ENCODE results near the gene OPTN.

Gene OPTN

DNA sequence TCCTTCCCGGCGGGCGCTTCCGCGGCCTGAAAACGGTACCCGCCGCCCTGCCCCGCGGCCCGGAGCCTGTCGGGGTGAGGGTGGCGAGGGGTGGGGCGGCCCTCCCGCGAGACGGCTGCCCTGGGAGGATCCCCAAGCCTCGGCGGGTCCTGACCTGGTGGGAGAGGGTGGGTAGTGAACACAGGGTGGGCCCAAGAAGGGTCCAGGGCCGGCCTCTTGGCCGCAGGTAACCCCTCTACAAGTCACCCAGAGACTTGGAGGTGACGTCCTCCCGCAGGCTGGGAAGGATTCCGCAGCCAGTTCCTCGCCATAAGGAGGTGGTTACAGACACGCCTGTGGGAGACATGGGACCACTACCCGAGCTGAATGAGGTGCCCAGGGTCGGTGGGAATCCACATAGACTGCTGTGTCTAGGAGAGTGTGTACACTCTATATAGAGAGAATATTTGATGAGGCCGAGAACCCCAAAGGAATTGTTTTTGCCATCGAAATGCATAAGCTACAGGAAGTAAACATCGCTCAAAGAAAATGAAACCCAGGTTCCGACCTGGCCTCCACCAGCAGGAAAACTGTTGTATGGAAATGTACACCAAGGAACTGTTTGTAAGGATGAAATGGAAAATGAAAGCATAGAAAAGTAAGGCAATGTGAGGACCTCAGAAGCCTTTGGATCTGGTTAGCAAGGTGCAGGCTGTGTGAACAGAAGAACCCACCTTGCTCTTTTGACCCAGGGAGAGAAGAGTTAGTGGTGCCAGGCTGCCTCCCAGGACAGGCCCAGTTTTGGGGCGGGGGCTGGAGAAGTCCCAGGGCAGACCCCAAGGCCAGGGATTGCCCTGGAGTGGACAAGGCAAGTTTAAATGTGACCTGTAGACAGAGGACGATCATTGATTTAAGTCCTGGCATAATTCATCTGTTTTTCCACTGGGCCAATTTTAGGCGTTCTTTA, 659 bp downstream of the OPTN start:
- TF ChIP-seq, protein P1, sequence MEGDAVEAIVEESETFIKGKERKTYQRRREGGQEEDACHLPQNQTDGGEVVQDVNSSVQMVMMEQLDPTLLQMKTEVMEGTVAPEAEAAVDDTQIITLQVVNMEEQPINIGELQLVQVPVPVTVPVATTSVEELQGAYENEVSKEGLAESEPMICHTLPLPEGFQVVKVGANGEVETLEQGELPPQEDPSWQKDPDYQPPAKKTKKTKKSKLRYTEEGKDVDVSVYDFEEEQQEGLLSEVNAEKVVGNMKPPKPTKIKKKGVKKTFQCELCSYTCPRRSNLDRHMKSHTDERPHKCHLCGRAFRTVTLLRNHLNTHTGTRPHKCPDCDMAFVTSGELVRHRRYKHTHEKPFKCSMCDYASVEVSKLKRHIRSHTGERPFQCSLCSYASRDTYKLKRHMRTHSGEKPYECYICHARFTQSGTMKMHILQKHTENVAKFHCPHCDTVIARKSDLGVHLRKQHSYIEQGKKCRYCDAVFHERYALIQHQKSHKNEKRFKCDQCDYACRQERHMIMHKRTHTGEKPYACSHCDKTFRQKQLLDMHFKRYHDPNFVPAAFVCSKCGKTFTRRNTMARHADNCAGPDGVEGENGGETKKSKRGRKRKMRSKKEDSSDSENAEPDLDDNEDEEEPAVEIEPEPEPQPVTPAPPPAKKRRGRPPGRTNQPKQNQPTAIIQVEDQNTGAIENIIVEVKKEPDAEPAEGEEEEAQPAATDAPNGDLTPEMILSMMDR (IDR thresholded peaks at IDR 0.05) = no peak
- H3K36me3 ChIP-seq = no peaks in the 10 kb centered on the region
- H3K4me3 ChIP-seq (ENCODE audit: low read depth in 1 of 2, low read length in 1 of 2) = peak overlapping the region; percentile 12 to 60
- H3K27ac ChIP-seq = no peak overlapping the region
- no peaks in the 10 kb centered on the region for H3K9me3 ChIP-seq
- peaks cover 9 to 20% of the 10 kb centered on the region in 2 experiments for H3K4me1 ChIP-seq (ENCODE audit: control insufficient read depth in 1 of 2, insufficient read depth in 1 of 2, low read depth in 1 of 2, low read length in 1 of 2)
- H3K27me3 ChIP-seq = peaks cover 62% of the 10 kb centered on the region

DNA sequence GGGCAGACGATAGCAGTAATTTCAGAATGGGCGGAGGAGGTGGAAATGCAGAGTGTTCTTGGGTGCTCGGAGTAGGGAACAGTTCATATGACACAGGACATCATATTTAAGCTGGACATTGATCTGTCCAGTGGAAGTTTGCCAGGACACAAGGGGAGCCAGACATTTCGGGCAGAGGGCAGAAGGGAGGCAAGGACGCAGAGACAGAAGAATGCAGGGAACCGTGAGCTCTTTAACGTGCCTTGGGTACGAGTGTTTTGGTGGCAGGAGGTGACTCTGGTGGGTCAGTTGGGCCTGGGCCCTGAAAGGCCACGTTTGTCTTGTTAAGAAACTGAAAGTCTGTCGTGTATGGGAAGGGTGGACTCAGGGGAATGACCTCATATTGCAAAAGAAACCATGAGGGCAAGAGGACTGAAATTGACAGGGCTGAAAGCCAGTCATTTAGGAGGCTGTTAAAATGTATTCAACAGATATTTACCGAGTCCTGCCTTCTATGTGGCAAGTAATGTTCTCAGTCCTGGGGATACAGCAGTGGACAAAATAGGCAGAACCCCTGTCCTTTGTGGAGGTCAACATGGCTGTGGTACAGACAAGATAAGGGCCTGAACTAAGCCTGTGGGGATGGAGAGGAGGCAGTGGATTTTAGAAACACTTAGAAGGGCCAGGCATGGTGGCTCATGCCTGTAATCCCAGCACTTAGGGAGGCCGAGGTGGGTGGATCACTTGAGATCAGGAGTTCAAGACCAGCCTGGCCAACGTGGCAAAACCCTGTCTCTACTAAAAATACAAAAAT, 2.2 kb downstream of the OPTN start:
- TF ChIP-seq, protein P1 (IDR thresholded peaks at IDR 0.05) = no peak
- H3K4me3 ChIP-seq (ENCODE audit: low read depth in 1 of 2, low read length in 1 of 2) = no peak overlapping the region

DNA sequence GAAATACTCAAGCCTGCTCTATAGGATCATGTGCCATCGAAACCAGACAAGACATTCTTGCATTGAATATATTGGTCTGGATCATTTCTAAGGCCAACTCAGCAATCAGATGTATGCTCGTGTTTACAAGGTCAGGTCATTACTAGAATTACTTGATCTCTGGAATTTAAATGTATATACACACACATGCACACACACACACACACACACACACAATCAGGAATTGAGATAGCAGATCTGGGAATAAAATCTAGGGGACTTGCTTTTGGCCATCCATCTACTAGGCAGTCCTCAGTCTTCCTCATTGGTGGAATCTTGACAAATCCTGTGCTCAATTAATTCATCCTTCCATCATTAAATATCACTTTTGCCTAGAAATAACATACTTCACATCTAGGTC, 3.6 kb downstream of the OPTN start:
- TF ChIP-seq, protein P1 (IDR thresholded peaks at IDR 0.05) = no peak
- Histone ChIP-seq H3K27ac (no peak overlapping the region), H3K4me3 (ENCODE audit: low read depth in 1 of 2, low read length in 1 of 2) (no peak overlapping the region), H3K9me3 (no peaks in the 10 kb centered on the region), H3K36me3 (no peaks in the 10 kb centered on the region), H3K4me1 (ENCODE audit: control insufficient read depth in 1 of 2, insufficient read depth in 1 of 2, low read depth in 1 of 2, low read length in 1 of 2) (peaks cover 9 to 20% of the 10 kb centered on the region in 2 experiments), H3K27me3 (peaks cover 41% of the 10 kb centered on the region)

More for the DNA sequence above, 2.2 kb downstream of the OPTN start:
- Histone ChIP-seq H3K36me3 (no peaks in the 10 kb centered on the region), H3K27ac (no peak overlapping the region), H3K4me1 (ENCODE audit: control insufficient read depth in 1 of 2, insufficient read depth in 1 of 2, low read depth in 1 of 2, low read length in 1 of 2) (peaks cover 9 to 20% of the 10 kb centered on the region in 2 experiments), H3K9me3 (no peaks in the 10 kb centered on the region), H3K27me3 (peaks cover 55% of the 10 kb centered on the region)

- Histone ChIP-seq H3K4me3 (ENCODE audit: low read depth in 1 of 2, low read length in 1 of 2) (no peak overlapping the region), H3K27me3 (peaks cover 30% of the 10 kb centered on the region), H3K9me3 (no peaks in the 10 kb centered on the region), H3K4me1 (ENCODE audit: control insufficient read depth in 1 of 2, insufficient read depth in 1 of 2, low read depth in 1 of 2, low read length in 1 of 2) (peaks cover 5 to 14% of the 10 kb centered on the region in 2 experiments), H3K36me3 (no peaks in the 10 kb centered on the region), H3K27ac (no peak overlapping the region)
- TF ChIP-seq, protein P1 (IDR thresholded peaks at IDR 0.05) = no peak
Observed at GRCh38 chr10:13104697-13105096, 4.7 kb downstream of the OPTN start.

- Histone ChIP-seq H3K9me3 (no peaks in the 10 kb centered on the region), H3K36me3 (no peaks in the 10 kb centered on the region), H3K27ac (no peak overlapping the region), H3K4me3 (ENCODE audit: low read depth in 1 of 2, low read length in 1 of 2) (no peak overlapping the region), H3K27me3 (peaks cover 25% of the 10 kb centered on the region), H3K4me1 (ENCODE audit: control insufficient read depth in 1 of 2, insufficient read depth in 1 of 2, low read depth in 1 of 2, low read length in 1 of 2) (peaks cover 5 to 9% of the 10 kb centered on the region in 2 experiments)
- TF ChIP-seq, protein P1 (IDR thresholded peaks at IDR 0.05) = no peak
Observed at GRCh38 chr10:13105184-13105583, 5.2 kb downstream of the OPTN start.
